Measurements from ENCODE around the gene TBC1D10B. TPM values are rescaled to one million over a fixed set of nuclear protein-coding genes. Genes with fewer than 3 reads are reported as not detected.

Gene TBC1D10B
- total and polyA plus RNA-seq, 9 of the 15 experiments (the other 6 are each of a cell fraction or from before 2014, with no cell fraction given): 2.2 to 55.4 (median 17.5) TPM

- peak; percentile 3 for TF ChIP-seq NEUROD1 (IDR thresholded peaks at IDR 0.05; ENCODE audit: borderline replicate concordance, low read depth, low read length, partially characterized antibody)
- TF ChIP-seq HMG20B (CRISPR knock-in tag; IDR thresholded peaks at IDR 0.05): no peak
- peak; percentile 68; the same call in 1 of the 2 replicates for TF ChIP-seq TAF7 (tag; IDR thresholded peaks at IDR 0.05)
- no peak for TF ChIP-seq NFXL1 (CRISPR knock-in tag; IDR thresholded peaks at IDR 0.05)
- TF ChIP-seq CCNT2 (IDR thresholded peaks at IDR 0.05; ENCODE audit: borderline replicate concordance, extremely low read depth, insufficient read length, low read depth, low read length): no peak
- TF ChIP-seq HDAC6 (IDR thresholded peaks at IDR 0.05; ENCODE audit: low read depth, low read length): no peak
- TF ChIP-seq ARID4B (CRISPR knock-in tag; IDR thresholded peaks at IDR 0.05): peak; percentile 75
- TF ChIP-seq GATAD2B (IDR thresholded peaks at IDR 0.05; ENCODE audit: borderline replicate concordance): no peak
- no peak for TF ChIP-seq SUPT5H (IDR thresholded peaks at IDR 0.05)
- TF ChIP-seq CC2D1A (IDR thresholded peaks at IDR 0.05): no peak
- no peak for TF ChIP-seq CTBP1 (IDR thresholded peaks at IDR 0.05; ENCODE audit: borderline replicate concordance)
- TF ChIP-seq ZNF589 (CRISPR knock-in tag; IDR thresholded peaks at IDR 0.05; ENCODE audit: low read depth): no peak
- no peak for TF ChIP-seq RBBP5 (IDR thresholded peaks at IDR 0.05; ENCODE audit: borderline replicate concordance, insufficient read depth, low read length, poor library complexity, severe bottlenecking)
- no peak for TF ChIP-seq TAF1 (IDR thresholded peaks at IDR 0.05; ENCODE audit: control insufficient read depth, extremely low read depth, insufficient read depth, low read length, severe bottlenecking)
- no peak for TF ChIP-seq GMEB1 (CRISPR knock-in tag; IDR thresholded peaks at IDR 0.05)
- TF ChIP-seq THRAP3 (IDR thresholded peaks at IDR 0.05; ENCODE audit: borderline replicate concordance): no peak
- no peak for TF ChIP-seq ZNF134 (CRISPR knock-in tag; conservative IDR thresholded peaks at IDR 0.05)
- no peak for TF ChIP-seq ZNF263 (CRISPR knock-in tag; IDR thresholded peaks at IDR 0.05; ENCODE audit: borderline replicate concordance)
- no peak for TF ChIP-seq ETV5 (CRISPR knock-in tag; IDR thresholded peaks at IDR 0.05; ENCODE audit: low read depth)
- TF ChIP-seq ELK1 (CRISPR knock-in tag; IDR thresholded peaks at IDR 0.05): no peak
- TF ChIP-seq ZNF324 (CRISPR knock-in tag; IDR thresholded peaks at IDR 0.05): no peak
- TF ChIP-seq BRF1 (IDR thresholded peaks at IDR 0.05; ENCODE audit: borderline replicate concordance, extremely low read depth, insufficient read length): no peak
Measured at GRCh38 chr16:30354423-30355143, 15.7 kb downstream of the TBC1D10B start (continued).

Data from K562 (cell line).